Fibroblast of skin of abdomen (primary cell): ENCODE data around the gene RPP38. TPM values are rescaled to one million over a fixed set of nuclear protein-coding genes. Genes with fewer than 3 reads are reported as not detected.

ENCODE experiments used
- DNase-seq: peaks from one replicate; pipeline ENCODE4 v3.0.0-alpha.2; 2013
- polyA plus RNA-seq, 2 experiments: library from polyadenylated mRNA; unstranded; fragments of 120-200 nt; gene quantifications; one replicate each; pipeline ENCODE4 v1.2.1, GENCODE V29; 2013; ENCODE audit not compliant: insufficient read length in 2 of 2

RPP38 gene
- 17.0 TPM for polyA plus RNA-seq (2013, experiment 1 of 2; ENCODE audit: insufficient read length)
- 17.0 TPM for polyA plus RNA-seq (2013, experiment 2 of 2; ENCODE audit: insufficient read length)

- peak; percentile 95 for DNase-seq
Measured at GRCh38 chr10:15097011-15097812, at the start of gene RPP38. Gene RPP38, plus strand, starts transcription at chr10:15097355. Its CDS starts 5,960 bp downstream, at chr10:15103315.

DNA sequence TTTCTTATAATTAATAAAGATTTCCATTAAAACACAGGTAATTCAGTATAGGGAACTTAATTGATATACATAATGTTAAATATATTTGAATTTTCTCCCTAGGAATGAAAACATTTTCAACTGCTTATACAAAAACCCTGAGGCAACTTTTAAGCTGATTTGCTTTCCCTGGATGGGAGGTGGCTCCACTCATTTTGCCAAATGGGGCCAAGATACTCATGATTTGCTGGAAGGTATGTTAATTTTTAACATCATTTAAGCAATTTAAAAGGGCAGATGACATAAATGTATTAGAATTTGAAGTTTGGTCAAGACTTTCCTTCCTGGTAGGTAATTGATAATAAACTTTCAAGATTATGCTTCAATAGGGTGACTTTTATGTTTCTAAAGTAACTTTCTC, 47.6 kb upstream of the RPP38 start:
- no peak for DNase-seq

DNA sequence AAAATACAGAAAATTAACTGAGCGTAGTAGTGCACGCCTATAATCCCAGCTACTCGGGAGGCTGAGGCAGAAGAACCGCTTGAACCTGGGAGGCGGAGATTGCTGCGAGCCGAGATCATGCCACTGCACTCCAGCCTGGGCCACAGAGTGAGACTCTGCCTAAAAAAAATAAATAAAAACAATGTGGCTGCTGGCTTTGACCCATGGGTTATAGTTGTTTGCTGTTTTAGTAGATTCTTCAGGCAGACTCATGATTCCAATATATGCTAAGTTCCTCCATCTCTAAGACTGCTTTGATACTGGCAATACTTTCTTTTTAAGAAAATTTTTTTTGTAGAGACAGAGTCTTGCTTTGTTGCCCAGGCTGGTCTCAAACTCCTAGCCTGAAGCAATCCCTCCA, 45.0 kb upstream of the RPP38 start:
- no peak for DNase-seq

DNA sequence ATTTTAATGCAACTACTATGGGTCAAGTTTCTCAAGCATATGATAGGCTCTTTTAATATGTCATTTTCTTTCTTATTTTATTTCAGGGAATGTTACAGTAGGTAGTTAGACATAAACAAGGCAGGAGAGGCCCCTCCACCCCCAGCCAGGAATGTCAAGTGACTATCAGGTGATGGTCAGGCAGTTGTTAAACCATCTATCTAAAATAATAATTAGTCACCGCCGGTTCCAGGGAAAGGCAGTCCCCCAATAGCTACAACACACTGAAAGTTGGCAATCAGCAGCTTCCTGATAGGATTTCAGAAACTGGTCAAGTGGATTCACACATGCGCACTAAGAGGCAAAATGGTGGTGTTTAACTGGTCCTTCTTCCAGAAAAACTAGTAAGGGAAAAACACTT, 44.1 kb upstream of the RPP38 start:
- no peak for DNase-seq

DNA sequence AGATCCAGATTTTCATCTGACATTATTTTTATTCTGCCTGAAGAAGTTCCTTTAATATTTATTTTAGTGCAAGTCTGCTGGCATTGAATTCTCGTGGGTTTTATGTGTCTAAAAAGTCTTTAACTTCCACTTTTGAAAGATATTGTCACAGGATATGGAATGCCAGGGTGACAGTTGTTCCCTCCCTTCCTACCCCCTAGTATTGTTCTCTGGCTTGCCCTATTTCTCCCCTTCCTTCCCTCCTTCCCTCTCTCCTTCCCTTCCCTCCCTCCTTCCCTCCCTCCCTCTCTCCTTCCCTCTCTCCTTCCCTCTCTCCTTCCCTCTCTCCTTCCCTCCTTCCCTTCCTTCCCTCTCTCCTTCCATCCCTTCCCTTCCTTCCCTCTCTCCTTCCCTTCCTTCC, 38.5 kb upstream of the RPP38 start:
- DNase-seq, result no peak

GRCh38 chr10:15059914-15060313, 37.2 kb upstream of the RPP38 start:
- no peak for DNase-seq

DNA sequence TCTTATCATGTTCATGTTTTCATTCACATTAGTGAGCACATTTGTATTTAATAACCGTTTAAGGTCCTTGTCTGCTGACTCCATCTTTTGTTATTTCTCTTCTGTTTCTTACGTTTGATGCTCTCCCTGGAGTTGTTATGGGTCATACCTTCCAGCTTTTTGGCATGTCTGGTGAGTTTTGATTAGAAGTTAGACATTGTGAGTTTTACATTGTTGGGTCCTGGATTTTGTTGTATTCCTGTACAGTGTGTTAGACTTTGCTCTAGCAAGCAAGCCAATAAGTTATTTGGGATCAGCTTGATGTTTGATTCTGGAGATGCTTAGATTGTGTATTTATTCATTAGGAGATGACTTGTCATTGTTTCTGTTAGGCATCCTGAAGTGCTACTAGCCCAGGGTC, 36.5 kb upstream of the RPP38 start:
- DNase-seq, result no peak

DNA sequence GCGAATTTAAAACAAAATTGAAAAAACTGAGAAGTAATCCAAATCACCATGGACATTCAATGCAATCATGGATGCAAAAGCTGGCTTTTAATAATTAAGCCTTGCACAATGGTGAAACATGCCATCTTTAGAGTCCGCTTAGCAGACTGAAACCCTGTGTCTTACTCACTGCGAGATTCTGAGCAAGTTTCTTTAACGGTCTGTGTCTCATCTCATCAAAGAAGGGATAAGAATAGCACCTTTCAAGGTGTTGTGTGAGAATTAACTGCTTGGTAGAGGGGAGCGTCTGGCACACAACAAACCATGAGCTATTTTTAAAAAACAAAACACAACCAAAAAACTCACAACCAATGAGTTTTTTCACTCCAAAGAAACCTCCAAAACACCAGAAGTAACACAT, 30.0 kb upstream of the RPP38 start:
- no peak for DNase-seq

- peak; percentile 11 for DNase-seq
Measured at GRCh38 chr10:15068802-15069201, 28.4 kb upstream of the RPP38 start.

- no peak for DNase-seq
Measured at GRCh38 chr10:15069230-15069629, 27.9 kb upstream of the RPP38 start.

DNA sequence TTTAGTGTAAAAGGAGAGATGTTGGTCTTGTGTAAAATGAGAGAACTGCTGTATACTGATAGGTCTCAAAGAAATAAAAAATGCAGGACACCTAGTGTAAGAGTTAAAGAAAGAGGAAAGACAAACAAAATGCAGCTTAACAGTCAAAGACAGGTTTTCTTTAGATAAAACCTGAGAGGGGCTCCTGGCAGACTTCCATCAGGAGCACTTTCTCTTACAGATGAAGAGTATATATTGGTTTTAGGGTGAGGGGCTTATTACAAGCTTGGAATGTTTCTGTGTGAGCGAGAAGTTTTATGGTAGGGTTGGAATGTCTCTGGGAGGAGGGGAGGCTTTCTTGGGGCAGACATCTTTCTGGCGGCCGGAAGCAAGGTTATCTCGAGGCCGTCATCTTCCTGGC, 24.8 kb upstream of the RPP38 start:
- DNase-seq, result no peak

DNA sequence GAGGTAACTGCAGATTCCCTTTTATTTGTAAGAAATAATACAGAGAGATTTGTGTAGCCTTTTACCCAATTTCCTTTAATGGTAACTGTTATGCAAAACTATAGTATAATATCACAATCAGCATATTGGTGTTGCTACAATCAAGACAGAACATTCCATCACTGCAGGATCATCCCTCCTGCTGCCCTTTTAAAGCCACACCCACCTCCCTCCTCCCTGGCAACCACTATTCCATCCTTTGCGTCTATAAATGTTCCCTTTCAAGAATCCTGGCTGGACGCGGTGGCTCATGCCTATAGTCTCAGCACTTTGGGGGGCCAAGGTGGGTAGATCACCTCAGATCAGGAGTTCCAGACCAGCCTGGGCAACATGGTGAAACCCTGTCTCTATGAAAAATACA, 21.7 kb upstream of the RPP38 start:
- no peak for DNase-seq

DNA sequence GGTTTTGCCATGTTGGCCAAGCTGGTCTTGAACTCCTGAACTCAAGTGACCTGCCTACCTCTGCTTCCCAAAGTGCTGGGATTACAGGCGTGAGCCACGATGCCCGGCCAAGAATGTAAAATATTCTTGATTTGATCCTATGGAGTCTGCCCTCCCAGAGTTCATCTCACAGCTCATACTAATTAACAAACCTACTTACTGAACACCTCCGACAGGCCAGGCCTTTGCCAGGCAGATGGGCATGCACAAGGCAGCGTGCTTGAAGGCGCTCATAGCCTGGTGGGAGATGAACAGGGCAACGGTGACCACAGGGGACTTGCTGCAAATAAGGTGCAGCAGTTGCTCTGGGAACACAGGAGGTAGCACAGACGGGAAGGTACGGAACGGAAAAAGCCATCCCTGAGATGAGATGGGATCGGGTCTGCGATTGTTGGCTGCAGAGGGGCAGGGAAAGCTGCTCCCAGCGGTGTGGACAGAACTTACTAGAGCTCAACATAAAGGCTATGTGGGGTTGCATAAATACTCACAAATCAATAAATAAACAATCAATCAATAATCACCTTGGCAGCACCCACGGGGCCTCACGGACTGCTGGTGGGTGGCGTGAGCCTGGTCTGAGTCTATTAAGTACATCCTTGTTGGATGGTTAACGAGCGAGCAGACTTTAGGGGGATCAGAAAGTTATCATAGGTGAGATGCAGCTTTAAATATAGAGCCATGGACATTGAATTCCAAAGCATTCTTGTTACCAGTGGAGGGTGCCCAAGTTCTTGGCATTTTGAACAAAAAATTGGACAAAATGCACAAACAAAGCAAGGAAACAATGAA, 13.3 kb upstream of the RPP38 start:
- no peak for DNase-seq

DNA sequence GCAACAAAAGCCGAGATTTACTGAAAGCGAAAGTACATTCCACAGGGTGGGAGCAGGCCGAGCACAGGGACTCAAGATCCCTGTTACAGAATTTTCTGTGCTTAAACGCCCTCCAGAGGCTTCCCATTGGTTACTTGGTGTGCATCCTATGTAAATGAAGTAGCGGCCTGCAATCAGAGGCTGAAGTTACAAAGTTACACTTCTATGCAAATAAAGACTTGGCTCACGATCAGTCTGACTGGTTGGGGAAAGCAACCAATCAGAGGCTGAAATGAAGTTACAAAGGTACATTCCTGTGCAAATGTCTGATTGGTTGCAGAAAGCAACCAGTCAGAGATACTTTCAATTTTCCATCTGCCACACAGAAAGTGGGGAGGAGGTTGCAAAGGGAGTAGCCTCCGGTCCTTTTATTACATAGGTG, 12.6 kb upstream of the RPP38 start:
- DNase-seq, result peak; percentile 89

DNA sequence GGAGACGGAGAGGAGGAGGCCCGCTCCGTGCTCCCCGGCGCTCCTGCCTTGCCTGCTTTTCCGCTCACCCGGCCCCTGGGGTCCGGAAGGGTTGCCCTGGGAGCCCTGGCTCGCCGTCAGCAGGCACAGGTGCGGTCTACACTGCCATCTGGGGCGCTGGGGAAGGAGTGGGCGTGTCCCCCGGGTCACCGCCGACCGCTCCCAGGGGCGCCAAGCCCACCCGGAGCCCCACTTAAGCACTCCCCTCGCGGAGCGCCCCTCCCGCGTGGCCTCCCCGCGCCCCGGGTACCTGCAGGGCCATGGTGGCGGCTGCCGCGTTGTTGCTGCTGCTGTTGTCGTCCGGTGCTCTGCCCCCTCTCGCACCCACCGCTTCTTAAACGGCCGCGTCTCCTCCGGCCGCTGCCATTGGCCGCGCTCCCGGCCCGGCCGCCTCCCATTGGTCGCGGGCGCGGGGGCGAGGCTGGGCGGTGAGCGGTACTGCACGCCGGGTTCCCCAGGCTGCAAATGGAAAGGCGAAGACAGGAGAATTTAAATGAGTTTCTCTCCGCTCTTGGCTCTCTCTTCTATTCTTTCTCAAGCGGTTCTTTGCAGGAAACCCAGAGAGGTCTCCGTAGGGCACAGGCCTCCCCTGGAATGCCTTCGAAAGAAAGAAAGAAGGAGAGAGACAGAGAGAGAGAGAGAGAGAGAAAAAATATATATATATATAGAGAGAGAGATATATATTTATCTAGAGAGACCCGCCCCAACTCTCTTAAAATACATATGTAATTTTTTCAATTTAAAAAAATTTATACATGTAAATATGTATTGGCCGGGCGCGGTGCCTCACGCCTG, 8.5 kb upstream of the RPP38 start, which contains the start of gene ACBD7:
ACBD7 (minus strand) TSS at position 349 of the 834 bp plus-strand sequence; CDS start at position 301, 48 bp downstream.
- DNase-seq, result peak; percentile 67

DNA sequence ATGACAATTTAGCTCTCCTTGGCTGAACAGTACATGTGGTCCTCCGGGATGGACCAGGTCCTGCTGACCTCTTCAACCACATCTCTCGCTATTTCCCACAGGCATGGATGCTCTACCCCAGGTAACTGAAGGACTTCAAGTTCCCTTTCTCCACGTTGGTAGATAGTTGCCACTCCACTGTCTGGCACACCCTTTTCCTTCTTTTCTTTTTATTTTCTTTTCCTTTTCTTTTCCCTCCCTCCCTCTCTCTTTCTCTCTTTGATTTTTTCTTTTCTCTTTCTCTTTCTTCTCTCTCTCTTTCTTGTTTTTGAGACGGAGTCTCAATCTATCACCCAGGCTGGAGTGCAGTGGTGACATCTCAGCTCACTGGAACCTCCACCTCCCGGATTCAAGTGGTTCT, 5.7 kb upstream of the RPP38 start:
- no peak for DNase-seq

GRCh38 chr10:15092855-15093408, 4.2 kb upstream of the RPP38 start:
- no peak for DNase-seq

DNA sequence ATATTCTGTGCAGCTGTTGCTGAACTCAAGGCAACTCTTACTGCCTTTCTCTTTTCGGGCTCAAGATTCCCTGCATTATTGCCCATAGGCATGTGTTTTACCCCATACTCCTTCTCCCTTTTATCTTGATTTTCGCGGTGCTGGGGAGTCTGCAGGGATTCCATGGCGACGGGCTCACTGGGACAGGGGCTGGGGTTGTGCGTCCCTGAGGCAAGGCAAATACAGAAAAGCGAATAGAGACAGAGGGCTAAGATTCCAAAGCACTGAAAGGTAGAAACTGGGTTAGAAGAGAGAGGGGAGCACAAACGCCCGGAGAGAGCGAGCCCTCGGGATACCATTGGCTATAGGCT, 519 bp upstream of the RPP38 start:
- no peak for DNase-seq

DNA sequence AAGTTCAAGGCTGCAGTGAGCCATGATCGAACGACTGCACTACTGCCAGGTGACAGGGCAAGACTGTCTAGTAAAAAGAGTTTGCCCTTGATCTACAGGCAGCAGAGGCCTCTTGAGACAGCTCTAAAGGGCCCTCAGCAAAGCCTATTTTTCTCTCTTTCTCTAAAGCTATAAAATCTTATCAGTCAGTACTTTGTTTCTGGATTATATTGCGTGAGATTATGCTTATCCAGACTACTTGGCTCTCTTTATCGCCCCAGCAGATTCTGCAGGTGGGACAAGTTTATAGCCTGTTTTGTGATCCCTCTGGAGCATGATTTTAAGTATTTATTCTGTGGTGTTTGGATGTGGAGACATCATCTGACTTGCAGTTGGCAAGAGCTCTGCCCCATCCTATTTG, 2.7 kb downstream of the RPP38 start:
- DNase-seq, result no peak

DNA sequence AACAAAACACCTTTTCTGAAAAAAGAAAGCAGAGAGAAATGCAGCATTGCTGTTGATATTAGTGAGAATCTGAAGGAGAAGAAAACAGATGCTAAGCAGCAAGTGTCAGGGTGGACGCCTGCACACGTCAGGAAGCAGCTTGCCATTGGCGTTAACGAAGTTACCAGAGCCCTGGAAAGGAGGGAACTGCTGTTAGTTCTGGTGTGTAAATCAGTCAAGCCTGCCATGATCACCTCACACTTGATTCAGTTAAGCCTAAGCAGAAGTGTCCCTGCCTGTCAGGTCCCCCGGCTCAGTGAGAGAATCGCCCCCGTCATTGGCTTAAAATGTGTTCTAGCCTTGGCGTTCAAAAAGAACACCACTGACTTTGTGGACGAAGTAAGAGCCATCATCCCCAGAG, 6.4 kb downstream of the RPP38 start:
- no peak for DNase-seq

DNA sequence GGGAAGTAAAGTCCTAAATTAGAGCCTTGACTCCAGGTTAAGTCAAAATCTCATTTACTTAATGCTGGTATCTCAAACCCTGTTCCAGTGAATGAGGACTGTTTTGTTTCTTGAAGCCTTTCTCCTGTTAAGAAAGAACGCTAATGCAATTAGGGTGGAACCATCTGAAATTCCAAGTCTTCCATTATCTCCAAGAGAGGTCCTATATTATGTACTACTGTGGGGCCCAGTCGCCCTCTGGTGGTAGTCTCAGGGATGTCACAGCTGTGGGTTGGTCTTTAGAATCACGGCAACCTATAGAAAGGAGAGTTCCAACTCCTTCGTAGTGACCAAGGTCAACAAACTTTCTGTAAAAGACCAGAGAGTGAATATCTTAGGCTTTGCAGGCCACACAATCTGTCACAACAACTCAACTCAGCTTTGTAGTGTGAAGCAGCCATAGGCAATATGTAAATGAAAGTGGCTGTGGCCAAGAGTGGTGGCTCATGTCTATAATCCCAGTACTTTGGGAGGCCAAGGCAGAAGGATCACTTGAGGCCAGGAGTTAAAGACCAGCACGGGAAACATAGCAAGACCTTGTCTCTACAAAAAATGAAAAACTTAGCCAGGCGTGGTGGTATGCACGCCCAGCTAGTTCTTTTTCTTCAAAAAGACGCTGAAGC, 9.3 kb downstream of the RPP38 start:
- DNase-seq, result peak; percentile 64

GRCh38 chr10:15112657-15113056, 15.5 kb downstream of the RPP38 start:
- no peak for DNase-seq
